GM20000 (cell line): ENCODE results near the gene NYNRIN.
"Not testable (repeated sequence)": the region's sequence is repeated elsewhere in the genome, so short reads cannot be mapped to it uniquely, and the experiment has no call there.

Experiments
- DNase-seq: peaks from one replicate; pipeline ENCODE4 v3.0.0; 2012; ENCODE audit warnings: low spot score
- TF ChIP-seq, protein P1 (sequence below): IDR thresholded peaks from 2 replicates; pipeline ENCODE4 v1.5.1; 2012; ENCODE audit warnings: mild to moderate bottlenecking, control low read depth; ENCODE audit errors: extremely low read depth, missing control alignments

NYNRIN gene

GRCh38 chr14:24398653-24399446 is at the start of gene NYNRIN:
NYNRIN (plus strand) TSS chr14:24399003; CDS start chr14:24399247, 244 bp downstream.
- TF ChIP-seq, protein P1, sequence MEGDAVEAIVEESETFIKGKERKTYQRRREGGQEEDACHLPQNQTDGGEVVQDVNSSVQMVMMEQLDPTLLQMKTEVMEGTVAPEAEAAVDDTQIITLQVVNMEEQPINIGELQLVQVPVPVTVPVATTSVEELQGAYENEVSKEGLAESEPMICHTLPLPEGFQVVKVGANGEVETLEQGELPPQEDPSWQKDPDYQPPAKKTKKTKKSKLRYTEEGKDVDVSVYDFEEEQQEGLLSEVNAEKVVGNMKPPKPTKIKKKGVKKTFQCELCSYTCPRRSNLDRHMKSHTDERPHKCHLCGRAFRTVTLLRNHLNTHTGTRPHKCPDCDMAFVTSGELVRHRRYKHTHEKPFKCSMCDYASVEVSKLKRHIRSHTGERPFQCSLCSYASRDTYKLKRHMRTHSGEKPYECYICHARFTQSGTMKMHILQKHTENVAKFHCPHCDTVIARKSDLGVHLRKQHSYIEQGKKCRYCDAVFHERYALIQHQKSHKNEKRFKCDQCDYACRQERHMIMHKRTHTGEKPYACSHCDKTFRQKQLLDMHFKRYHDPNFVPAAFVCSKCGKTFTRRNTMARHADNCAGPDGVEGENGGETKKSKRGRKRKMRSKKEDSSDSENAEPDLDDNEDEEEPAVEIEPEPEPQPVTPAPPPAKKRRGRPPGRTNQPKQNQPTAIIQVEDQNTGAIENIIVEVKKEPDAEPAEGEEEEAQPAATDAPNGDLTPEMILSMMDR = no peak
- no peak for DNase-seq

- no peak for DNase-seq
- TF ChIP-seq, protein P1 = no peak
Observed at GRCh38 chr14:24349742-24350141, 49.1 kb upstream of the NYNRIN start.

DNA sequence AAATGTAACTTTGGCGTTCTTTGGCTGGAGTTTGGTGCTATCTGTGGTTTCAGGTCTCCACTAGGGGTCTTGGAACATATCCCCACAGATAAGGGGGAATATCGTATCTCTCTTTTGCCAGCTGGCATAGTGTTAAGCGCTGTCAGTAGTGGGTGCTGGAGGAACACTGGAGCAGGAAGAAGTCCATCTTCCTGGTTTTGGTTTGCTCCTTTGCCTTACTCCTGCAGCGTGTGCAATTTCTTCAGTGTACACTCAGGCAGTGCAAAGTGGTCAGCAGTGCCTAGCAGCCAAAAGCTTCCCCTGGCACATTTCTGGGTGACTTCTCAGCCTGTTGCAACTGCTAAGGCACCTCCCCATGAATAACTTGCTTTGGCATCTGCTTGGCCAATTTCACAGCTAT is 47.3 kb upstream of the NYNRIN start:
- DNase-seq = no peak
- TF ChIP-seq, protein P1 = no peak

GRCh38 chr14:24353559-24354481 is 45.0 kb upstream of the NYNRIN start:
- TF ChIP-seq, protein P1 = no peak
- DNase-seq = no peak

- DNase-seq = not testable (repeated sequence)
Observed at GRCh38 chr14:24354482-24354825, 44.3 kb upstream of the NYNRIN start.

DNA sequence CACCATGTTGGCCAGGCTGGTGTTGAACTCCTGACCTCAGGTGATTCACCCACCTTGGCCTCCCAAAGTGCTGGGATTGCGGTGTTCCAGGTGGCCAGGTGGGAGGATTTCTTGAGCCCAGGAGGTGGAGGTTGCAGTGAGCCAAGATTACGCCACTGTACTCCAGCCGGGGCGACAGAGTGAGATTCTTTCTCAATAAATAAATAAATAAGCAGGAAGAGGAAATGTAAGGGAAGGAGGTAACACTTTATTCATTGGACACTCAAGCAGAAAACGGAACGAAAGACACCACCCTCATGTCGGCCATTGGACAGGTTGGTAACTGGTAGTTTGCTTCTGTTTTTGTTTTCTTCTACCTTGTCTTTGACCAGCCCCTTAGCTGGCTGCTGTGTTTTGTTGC is 43.8 kb upstream of the NYNRIN start:
- no peak for DNase-seq
- TF ChIP-seq, protein P1 = no peak

DNA sequence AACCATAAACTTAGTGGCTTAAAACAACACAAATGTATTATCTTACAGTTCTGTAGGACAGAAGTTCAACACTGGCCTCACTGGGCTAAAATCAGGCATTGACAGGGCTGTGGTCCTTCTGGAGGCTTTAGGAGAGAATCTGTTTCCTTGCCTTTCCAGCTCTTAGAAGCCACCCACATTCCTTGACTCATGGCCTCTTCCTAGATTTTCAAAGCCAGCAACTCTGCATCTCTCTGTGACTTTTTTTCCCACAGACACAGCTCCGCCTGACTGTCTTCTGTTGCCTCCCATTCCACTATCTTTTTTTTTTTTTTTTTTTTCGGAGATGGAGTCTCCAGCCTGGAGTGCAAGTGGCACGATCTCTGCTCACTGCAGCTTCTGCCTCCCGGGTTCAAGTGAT is 42.6 kb upstream of the NYNRIN start:
- no peak for DNase-seq

More for the DNA sequence above, 42.6 kb upstream of the NYNRIN start:
- TF ChIP-seq, protein P1 = no peak
